ENCODE results near the gene FOXO3. TPM values are rescaled to one million over a fixed set of nuclear protein-coding genes. Genes with fewer than 3 reads are reported as not detected.
"Not testable (repeated sequence)": the region's sequence is repeated elsewhere in the genome, so short reads cannot be mapped to it uniquely, and the experiment has no call there.

FOXO3 gene
- total RNA-seq, 1 donor from 2014 or later: 21.3 TPM

- DNase-seq: no peak
Observed at GRCh38 chr6:108556250-108556649, 4.5 kb upstream of the FOXO3 start.

DNA sequence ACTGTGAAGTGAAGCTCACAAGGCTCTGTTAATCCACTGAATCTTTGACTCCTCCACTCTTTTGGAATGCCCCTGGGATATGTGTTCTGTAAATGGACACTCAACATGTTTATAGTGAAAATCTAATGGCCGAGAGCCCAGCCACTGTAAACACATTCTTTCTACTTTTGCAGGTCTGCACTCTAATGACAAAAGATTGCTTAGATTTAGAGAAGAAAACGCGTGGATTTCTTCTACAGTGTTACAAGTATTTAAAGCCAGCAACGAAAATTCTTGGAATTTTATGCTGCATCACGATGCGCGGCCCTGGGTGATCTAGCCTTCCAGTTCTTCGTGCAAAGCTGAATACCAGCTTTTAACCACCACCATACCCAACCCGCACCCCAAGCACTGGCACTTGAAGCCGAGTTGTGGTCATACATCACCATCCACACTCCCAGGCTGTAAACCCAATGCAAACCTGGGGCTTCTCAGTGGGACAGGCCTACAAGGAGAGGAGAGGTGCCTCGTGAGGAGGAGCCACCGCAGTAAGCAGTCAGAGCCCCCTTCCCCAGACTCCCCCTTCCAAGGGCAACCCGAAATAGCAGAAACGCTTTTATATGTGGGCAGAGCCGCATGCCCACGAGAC, 3.7 kb upstream of the FOXO3 start:
- no peak for DNase-seq

GRCh38 chr6:108557494-108558371, 3.0 kb upstream of the FOXO3 start:
- peak; percentile 78 for DNase-seq

DNA sequence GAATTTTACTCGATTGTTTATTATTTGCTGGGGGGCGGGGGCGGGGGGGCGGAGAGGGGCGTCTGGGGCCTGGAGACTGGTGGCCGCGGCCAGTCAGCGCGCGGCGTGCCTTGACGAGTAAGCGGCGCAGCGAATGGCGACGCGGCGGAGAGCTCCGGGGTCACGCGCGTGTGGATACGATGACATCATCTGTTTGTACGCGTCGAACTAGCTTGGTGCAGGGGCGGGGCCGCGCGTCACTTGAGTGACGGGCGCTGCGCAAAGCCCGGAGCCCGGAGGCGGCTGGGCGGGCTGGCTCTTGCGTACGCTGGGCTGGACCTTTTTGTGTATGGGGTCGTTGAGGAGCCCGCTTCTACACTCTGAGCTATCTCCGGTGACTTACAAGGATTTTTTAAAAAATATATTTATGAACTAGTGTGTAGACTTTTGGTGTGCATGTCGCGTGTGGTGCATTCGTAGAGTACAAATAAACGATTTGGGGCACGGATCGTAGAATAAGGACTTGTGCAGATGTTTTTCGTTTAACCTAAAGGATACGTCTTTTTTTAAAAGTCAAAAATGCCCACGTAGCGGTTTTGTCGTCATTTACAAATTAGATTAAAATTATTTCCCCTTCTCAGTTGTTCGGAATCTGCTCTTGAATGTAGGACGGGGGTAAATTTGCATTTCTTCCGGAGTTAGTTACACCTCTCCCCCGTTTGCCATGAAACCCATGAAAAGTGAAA, 2.2 kb upstream of the FOXO3 start:
- DNase-seq: peak; percentile 100

GRCh38 chr6:108559097-108559883, 1.4 kb upstream of the FOXO3 start:
- peak; percentile 90 for DNase-seq

DNA sequence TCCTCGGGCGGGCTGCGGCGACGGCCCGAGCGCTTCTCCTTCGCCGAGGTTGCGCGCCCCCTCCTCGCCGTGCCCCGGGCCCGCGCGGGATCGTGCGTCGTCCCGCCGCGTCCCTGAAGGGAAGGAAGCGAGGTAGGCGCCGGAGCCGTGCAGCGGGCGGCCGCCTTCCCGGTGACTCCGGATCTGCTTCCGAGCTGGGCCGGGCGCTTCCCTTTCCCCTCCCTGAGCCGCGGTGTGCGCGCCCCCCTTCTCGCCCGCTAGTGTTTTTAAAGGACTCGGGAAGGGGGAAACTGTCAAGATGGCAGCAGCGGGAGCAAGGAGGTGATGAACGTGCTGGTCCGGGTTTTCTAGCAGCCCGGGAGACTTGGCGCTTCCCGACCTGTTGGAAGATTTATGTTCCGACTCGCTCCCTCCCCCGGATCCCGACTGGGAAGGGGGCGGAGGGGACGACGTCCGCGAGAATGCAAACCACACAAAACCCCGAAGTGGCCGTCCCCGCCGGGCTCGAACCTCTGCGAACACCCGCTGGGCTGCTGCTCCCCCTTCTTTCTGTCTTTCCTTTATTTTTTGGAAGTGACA, 744 bp upstream of the FOXO3 start:
- DNase-seq: peak; percentile 90

GRCh38 chr6:108561309-108561647, 561 bp downstream of the FOXO3 start:
- not testable (repeated sequence) for DNase-seq

DNA sequence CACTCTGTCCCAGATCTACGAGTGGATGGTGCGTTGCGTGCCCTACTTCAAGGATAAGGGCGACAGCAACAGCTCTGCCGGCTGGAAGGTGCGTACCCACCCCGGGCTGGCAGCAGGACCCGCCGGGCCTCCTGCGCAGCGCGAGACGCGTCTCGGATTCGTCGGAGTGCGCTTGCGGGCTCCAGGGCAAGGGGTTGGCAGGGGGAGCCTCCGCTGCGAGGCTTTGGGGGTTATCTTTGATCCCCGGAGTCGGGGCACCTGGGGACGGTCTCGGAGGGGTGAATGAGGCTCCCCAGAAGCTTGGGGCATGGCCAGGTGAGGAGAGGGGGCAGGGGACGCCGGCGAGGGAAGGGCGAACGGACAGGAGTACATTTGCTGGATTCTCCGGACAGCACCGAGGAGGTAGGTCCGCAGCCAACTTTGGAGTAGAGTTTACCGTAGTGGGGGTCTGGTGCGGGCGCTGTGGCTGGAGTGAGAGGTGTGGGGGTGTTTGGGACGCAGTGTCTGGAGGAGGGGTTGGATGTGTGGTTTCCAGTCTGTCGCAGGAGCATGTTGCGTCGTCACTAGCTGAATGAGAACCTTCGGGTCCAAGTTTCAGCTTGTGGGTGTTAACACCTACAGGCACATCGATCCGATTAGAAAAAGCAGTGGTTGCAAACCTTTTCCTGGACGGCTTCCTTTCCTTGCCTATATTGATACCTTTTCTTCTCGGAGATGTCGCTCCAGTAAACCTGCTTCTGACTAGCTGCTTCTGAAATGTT, 1.2 kb downstream of the FOXO3 start:
- peak; percentile 42 for DNase-seq

DNA sequence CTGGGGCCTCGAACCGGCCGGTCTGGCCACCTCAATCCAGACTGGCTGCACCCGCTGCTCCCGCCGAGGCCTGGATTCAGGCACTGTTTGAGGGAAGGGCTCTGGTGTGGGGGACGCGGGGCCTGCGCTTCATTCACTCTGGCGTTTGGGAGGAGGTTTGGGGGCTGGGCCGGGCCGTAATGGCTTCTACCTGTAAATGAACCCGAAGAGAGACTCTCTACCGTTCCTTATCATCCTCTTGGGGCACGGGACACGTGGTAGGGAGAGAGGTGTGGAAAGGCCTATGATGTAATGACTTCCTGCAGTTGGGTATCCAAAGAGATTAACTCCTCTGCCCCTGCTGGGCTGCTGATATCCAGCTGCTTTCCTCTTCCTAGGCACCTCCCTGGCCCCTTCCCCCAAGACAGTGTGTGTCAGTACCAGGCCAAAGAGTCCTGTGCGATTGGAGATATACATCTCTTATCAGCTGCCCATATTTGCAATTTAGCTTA, 1.8 kb downstream of the FOXO3 start:
- peak; percentile 77 for DNase-seq

- no peak for DNase-seq
Observed at GRCh38 chr6:108563292-108563691, 2.6 kb downstream of the FOXO3 start.

- peak; percentile 37 for DNase-seq
Observed at GRCh38 chr6:108564178-108564577, 3.5 kb downstream of the FOXO3 start.

DNA sequence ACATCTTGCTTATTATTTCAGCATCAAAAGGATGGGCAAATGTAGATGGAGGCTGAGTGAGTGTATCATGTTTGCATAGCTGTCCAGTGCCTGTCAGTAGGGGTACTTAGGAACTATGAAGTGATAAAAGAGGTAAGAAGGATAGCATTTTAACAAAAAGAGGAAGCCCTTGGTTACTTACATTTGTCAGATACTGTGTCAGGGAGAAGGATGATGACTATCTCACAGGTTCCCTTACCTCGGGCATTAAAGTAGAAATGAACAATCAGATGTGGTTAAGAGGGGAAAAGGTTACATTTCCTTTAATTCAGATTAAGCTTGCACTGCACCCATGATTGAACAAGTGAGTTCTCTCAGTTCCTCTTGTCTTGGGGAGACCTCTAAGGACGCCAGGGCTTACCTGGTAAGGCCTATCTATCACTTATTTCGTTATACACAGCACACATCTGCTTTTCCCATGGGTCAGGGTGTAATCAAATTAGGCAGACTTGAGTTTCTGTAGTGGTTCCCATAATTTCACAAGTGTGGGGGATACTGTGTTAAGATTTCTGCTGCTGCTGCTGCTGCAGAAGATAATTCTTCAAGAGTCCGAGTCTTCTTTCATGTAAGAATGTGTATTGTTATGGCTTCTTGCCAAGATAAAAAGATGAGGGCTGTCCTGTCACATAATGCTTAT, 4.5 kb downstream of the FOXO3 start:
- peak; percentile 31 for DNase-seq

DNA sequence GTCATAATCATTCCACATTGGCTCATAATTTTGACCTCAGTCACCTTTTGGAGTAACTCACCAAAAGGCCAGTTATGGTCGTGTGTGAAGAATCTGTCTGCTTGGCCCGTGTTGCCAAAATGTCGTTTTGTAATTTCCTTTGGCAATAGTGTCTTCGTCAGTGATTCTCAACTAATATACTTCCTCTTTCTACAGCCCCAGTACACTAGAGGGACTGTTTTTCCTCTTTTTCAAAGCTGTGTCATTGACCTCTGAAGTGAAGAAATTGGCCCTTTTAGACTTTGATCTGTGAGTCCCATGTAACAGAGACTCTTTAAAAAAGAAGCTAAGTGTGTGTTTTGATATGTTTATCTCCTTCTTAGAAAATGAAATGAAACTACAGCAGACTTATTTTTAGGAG, 5.2 kb downstream of the FOXO3 start:
- DNase-seq: peak; percentile 70

DNA sequence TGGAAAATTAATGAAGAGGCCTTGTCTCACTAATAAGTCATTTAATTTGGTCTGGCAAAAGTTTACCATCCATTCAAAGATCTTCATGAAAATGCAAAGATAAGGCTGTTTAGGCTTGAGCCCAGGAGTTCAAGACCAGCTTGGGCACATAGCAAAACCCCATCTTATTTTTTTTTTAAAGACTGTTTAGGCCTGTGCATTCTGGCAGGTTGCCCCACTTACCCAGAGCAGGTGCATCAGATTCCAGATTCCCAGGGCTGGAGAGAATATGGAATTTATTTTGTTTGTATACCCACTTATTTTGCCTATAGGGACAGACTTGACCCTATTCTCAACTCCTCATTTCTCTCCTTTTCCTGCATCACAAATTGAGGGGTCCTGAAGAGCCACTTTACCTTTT, 5.7 kb downstream of the FOXO3 start:
- DNase-seq: no peak

- no peak for DNase-seq
Observed at GRCh38 chr6:108568101-108568500, 7.4 kb downstream of the FOXO3 start.

DNA sequence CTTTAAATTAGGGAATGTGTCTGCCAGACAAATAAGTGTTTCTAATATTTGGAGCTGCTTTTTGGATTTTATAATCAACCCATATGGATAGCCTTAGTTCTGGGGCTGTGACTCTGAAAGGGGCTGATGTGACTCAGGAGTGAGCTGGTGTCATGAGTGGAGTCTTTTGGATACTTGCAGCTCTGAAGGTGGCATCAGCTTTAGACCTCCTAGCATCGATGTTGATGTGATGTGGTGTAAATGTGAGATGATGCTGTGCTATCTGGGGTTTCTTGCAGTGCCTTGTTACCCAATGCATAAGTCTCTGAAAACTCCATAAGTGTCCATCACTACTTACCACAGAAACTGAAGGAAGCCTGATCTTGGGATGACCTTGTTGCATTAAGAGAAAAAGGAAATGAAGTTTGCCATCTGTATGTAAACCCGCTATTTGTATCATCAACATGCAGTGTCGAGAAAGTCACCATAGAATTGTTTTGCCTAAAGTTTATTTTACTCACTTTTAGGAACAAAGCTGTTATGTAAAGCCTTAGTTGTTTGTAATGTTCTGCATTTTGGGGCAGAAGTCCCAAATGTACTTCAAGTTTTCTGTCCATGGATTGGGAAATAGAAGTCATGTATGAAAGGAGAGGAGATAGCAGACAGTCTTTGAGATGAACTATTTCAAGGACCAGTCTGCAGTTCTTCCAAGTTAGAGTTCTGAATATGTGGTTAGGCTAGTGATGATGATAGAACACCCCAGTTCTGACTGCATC, 8.0 kb downstream of the FOXO3 start:
- DNase-seq: no peak

- peak; percentile 34 for DNase-seq
Observed at GRCh38 chr6:108570517-108570916, 9.8 kb downstream of the FOXO3 start.

DNA sequence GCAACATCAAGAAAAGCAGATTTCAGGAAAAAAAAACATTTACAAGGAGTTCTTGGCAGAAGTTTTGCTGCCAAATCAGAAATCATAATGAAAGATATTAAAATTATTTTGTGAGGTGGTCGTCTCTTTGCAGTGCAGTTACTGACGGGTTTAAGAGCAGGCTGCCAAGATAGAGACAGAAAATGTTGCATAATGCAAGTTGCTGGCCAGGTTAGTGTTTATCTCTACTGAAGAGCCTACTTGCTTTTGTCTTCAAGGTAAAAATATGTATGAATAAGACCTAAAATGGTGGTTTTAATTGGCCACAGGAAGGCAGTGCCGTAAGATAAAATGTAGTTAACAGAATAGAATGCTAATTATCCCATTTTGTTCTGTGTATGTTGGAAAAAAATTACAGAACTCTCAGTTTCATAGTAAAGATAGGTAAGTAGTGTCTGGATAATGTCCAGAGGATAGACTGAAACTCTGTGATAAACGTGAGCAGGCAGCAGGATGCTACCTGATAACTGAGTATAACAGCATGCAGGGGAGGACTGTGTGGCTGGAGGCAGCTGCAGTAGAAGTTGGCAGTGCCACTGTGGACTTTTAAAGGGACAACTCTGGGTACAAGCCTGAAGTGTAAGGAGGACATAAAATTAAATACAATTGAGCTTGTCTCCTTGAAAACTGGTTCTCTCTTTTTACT, 13.9 kb downstream of the FOXO3 start:
- DNase-seq: no peak

DNA sequence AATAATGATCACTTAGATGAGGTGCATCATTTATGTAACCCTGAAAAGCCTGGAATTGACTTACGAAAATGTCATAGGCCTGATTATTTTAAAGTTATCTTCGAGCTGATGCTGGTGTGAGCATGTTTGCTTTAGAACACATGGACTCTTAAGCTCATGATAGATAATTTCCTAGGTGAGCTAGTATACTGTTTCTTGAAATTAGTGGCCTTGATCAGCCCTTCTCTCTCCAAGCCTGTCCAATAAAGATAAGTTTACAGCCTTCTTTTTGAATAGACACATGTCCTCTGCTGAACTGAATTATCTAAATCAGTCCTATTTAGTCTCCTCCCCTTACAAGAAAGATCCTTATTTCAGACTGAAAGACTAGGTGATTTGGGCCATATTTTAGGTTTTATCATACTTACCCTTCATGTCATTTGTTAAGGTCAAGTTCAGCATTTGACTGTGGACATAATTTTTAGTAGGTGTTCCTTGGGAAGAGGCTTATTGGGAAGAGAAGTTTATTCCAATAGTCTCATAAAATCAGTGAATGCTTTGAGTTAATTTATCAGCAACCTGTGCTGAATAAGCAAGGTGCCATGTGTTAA, 15.3 kb downstream of the FOXO3 start:
- DNase-seq: no peak
